Astrocyte (in vitro differentiated cells and primary cell): ENCODE measurements around the gene IFITM10. TPM values are rescaled to one million over a fixed set of nuclear protein-coding genes. Genes with fewer than 3 reads are reported as not detected.

Experiments
- DNase-seq: peaks from one replicate; pipeline ENCODE4 v3.0.0-alpha.2; 2010; ENCODE audit warnings: low read depth
- FAIRE-seq: peaks from 2 replicates; lab custom pipeline; 2011; peaks lifted over from hg19 to GRCh38; lab: Jason Lieb, UNC
- H2AFZ ChIP-seq: 2 replicates; pipeline ENCODE4 v1.6.0; 2012; ENCODE audit warnings: low read depth, low read length, inconsistent platforms
- H3K27ac ChIP-seq: 2 replicates; pipeline ENCODE4 v1.5.1; 2011; ENCODE audit warnings: low read depth, low read length, inconsistent platforms
- H3K27me3 ChIP-seq: 2 replicates; pipeline ENCODE4 v1.6.0; 2011; ENCODE audit warnings: low read length, inconsistent platforms; ENCODE audit not compliant: insufficient read depth
- H3K36me3 ChIP-seq: 2 replicates; pipeline ENCODE4 v1.5.1; 2011; ENCODE audit warnings: low read length, inconsistent platforms; ENCODE audit not compliant: insufficient read depth
- H3K4me1 ChIP-seq: 2 replicates; pipeline ENCODE4 v1.5.1; 2011; ENCODE audit warnings: low read length, inconsistent platforms; ENCODE audit not compliant: insufficient read depth
- H3K4me2 ChIP-seq: 2 replicates; pipeline ENCODE4 v1.6.0; 2012; ENCODE audit warnings: low read length, inconsistent platforms
- H3K4me3 ChIP-seq: 2 replicates; pipeline ENCODE4 v1.5.1; 2011; ENCODE audit warnings: low read depth, mild to moderate bottlenecking, low read length, inconsistent platforms; ENCODE audit not compliant: insufficient read depth
- H3K79me2 ChIP-seq: 2 replicates; pipeline ENCODE4 v1.6.0; 2012; ENCODE audit warnings: mild to moderate bottlenecking, low read length, inconsistent platforms; ENCODE audit not compliant: insufficient read depth
- H3K9ac ChIP-seq: 2 replicates; pipeline ENCODE4 v1.6.0; 2012; ENCODE audit warnings: mild to moderate bottlenecking, low read length, inconsistent platforms
- H3K9me3 ChIP-seq: 2 replicates; pipeline ENCODE4 v1.5.1; 2012; ENCODE audit warnings: low read depth, mild to moderate bottlenecking, low read length, inconsistent platforms; ENCODE audit not compliant: insufficient read depth
- H4K20me1 ChIP-seq: 2 replicates; pipeline ENCODE4 v1.6.0; 2012; ENCODE audit warnings: low read length, inconsistent platforms; ENCODE audit not compliant: insufficient read depth
- H3K27ac Mint-ChIP-seq: one replicate; pipeline ENCODE4 v1.8.0; 2021; ENCODE audit warnings: mild to moderate bottlenecking, mixed read lengths; ENCODE audit not compliant: unreplicated experiment
- H3K27me3 Mint-ChIP-seq: one replicate; pipeline ENCODE4 v1.8.0; 2021; ENCODE audit warnings: low read depth, mixed read lengths; ENCODE audit not compliant: unreplicated experiment
- H3K36me3 Mint-ChIP-seq: one replicate; pipeline ENCODE4 v1.8.0; 2021; ENCODE audit warnings: low read depth, mixed read lengths; ENCODE audit not compliant: unreplicated experiment
- H3K4me1 Mint-ChIP-seq: one replicate; pipeline ENCODE4 v1.8.0; 2021; ENCODE audit warnings: low read depth, mixed read lengths; ENCODE audit not compliant: unreplicated experiment
- H3K4me3 Mint-ChIP-seq: one replicate; pipeline ENCODE4 v1.8.0; 2021; ENCODE audit warnings: mild to moderate bottlenecking, moderate library complexity, mixed read lengths; ENCODE audit not compliant: unreplicated experiment
- H3K9me3 Mint-ChIP-seq: one replicate; pipeline ENCODE4 v1.8.0; 2021; ENCODE audit warnings: mild to moderate bottlenecking, mixed read lengths; ENCODE audit not compliant: unreplicated experiment
- CTCF ChIP-seq: IDR thresholded peaks from 2 replicates; pipeline ENCODE4 v1.5.1; 2011; ENCODE audit warnings: low read depth, mild to moderate bottlenecking, inconsistent platforms, low read length, moderate library complexity; ENCODE audit not compliant: insufficient read depth
- EZH2 ChIP-seq: IDR thresholded peaks from 2 replicates; pipeline ENCODE4 v1.6.1; 2012; ENCODE audit warnings: mild to moderate bottlenecking, low read length, inconsistent platforms; ENCODE audit not compliant: insufficient read depth
- total RNA-seq: library from RNA; stranded (reverse); gene quantifications from 2 replicates; pipeline ENCODE4 v1.2.1, GENCODE V29; 2021

IFITM10 gene
- total RNA-seq, 1 donor from 2014 or later: 2.0 TPM

- no peak overlapping the region for H3K9ac ChIP-seq
- Mint-ChIP-seq H3K27ac (no peak overlapping the region), H3K9me3 (no peaks in the 10 kb centered on the region), H3K36me3 (no peaks in the 10 kb centered on the region), H3K4me3 (no peak overlapping the region), H3K4me1 (no peaks in the 10 kb centered on the region), H3K27me3 (peaks cover 41% of the 10 kb centered on the region)
- no peak overlapping the region for H3K4me3 ChIP-seq
- H3K79me2 ChIP-seq: no peaks in the 10 kb centered on the region
- H3K9me3 ChIP-seq: no peaks in the 10 kb centered on the region
- TF ChIP-seq EZH2 (no peak), CTCF (no peak)
- FAIRE-seq (no peak), DNase-seq (no peak)
- peaks cover 13% of the 10 kb centered on the region for H3K27me3 ChIP-seq
- H4K20me1 ChIP-seq: no peaks in the 10 kb centered on the region
- H2AFZ ChIP-seq: no peak overlapping the region
- no peaks in the 10 kb centered on the region for H3K4me1 ChIP-seq
- H3K36me3 ChIP-seq: no peaks in the 10 kb centered on the region
- H3K27ac ChIP-seq: no peak overlapping the region
- no peak overlapping the region for H3K4me2 ChIP-seq
Observed at GRCh38 chr11:1714908-1715885, 35.2 kb downstream of the IFITM10 start.

GRCh38 chr11:1708716-1709115, 41.7 kb downstream of the IFITM10 start:
- Histone ChIP-seq H3K79me2 (no peaks in the 10 kb centered on the region), H3K4me3 (no peak overlapping the region), H3K4me2 (no peak overlapping the region), H3K27me3 (peaks cover 29% of the 10 kb centered on the region), H3K9me3 (no peaks in the 10 kb centered on the region), H3K36me3 (no peaks in the 10 kb centered on the region), H3K27ac (no peak overlapping the region), H4K20me1 (no peaks in the 10 kb centered on the region), H2AFZ (no peak overlapping the region), H3K4me1 (no peaks in the 10 kb centered on the region), H3K9ac (no peak overlapping the region)
- FAIRE-seq (no peak), DNase-seq (no peak)
- peaks cover 9% of the 10 kb centered on the region for H3K4me1 Mint-ChIP-seq
- peaks cover 4% of the 10 kb centered on the region for H3K36me3 Mint-ChIP-seq
- H3K27me3 Mint-ChIP-seq: peaks cover 63% of the 10 kb centered on the region
- TF ChIP-seq EZH2: no peak
- H3K9me3 Mint-ChIP-seq: peaks cover 1% of the 10 kb centered on the region
- H3K27ac Mint-ChIP-seq: no peak overlapping the region
- no peak overlapping the region for H3K4me3 Mint-ChIP-seq

GRCh38 chr11:1707751-1708150, 42.6 kb downstream of the IFITM10 start:
- peaks cover 1% of the 10 kb centered on the region for H3K9me3 Mint-ChIP-seq

More at GRCh38 chr11:1707751-1708150, 42.6 kb downstream of the IFITM10 start:
- Histone ChIP-seq H3K4me2 (no peak overlapping the region), H3K79me2 (no peaks in the 10 kb centered on the region), H3K4me1 (no peaks in the 10 kb centered on the region), H3K9ac (no peak overlapping the region), H3K9me3 (no peaks in the 10 kb centered on the region), H4K20me1 (no peaks in the 10 kb centered on the region), H3K27ac (no peak overlapping the region), H3K4me3 (no peak overlapping the region), H3K36me3 (no peaks in the 10 kb centered on the region), H2AFZ (no peak overlapping the region), H3K27me3 (peaks cover 29% of the 10 kb centered on the region)
- no peak overlapping the region for H3K4me3 Mint-ChIP-seq
- no peak for DNase-seq
- no peak overlapping the region for H3K27ac Mint-ChIP-seq
- H3K27me3 Mint-ChIP-seq: peaks cover 61% of the 10 kb centered on the region
- peaks cover 9% of the 10 kb centered on the region for H3K4me1 Mint-ChIP-seq
- peaks cover 4% of the 10 kb centered on the region for H3K36me3 Mint-ChIP-seq
- TF ChIP-seq EZH2 (no peak), CTCF (no peak)
- no peak for FAIRE-seq
